Left cardiac atrium (tissue), 4 donors: ENCODE results near the gene HMOX2. TPM values are rescaled to one million over a fixed set of nuclear protein-coding genes. Genes with fewer than 3 reads are reported as not detected.

Experiments
- ATAC-seq, 2 donors: fragments of 200-7000 bp; cut with Tn5 transposase; one replicate each; pipeline ENCODE4 v1.9.1; 2020; ENCODE audit warnings: mild to moderate bottlenecking in 2 of 2, moderate library complexity in 2 of 2
- DNase-seq: peaks from one replicate; pipeline ENCODE4 v3.0.0-alpha.2; 2020
- intact Hi-C, 2 donors: fragments of 100-400 bp; cut with DNase I; formaldehyde crosslinking; loops; one replicate each; pipeline versions ENCODE4 v1.14.1 to v1.15.1; 2022 to 2023
- total RNA-seq, 2 donors: library from RNA; stranded (reverse); fragmentation: NEBNext Ultra II Directional; extraction: Animal tissue kit (Norgen Biotek cat#: 25700); gene quantifications; one replicate each; pipeline ENCODE4 v1.2.1, GENCODE V29; 2021
- donor health status: DM: no; HTN: yes; CAD: no.
- donor health status: DM: no; HTN: yes; CAD: no; lungs with severe emphysema.
- donor health status: DM: yes; HTN: yes; CAD: no.
- donor health status: Dilated cardiomyopathy.

The HMOX2 gene
- total RNA-seq, 2 donors from 2014 or later: 65.3 to 92.0 TPM

DNA sequence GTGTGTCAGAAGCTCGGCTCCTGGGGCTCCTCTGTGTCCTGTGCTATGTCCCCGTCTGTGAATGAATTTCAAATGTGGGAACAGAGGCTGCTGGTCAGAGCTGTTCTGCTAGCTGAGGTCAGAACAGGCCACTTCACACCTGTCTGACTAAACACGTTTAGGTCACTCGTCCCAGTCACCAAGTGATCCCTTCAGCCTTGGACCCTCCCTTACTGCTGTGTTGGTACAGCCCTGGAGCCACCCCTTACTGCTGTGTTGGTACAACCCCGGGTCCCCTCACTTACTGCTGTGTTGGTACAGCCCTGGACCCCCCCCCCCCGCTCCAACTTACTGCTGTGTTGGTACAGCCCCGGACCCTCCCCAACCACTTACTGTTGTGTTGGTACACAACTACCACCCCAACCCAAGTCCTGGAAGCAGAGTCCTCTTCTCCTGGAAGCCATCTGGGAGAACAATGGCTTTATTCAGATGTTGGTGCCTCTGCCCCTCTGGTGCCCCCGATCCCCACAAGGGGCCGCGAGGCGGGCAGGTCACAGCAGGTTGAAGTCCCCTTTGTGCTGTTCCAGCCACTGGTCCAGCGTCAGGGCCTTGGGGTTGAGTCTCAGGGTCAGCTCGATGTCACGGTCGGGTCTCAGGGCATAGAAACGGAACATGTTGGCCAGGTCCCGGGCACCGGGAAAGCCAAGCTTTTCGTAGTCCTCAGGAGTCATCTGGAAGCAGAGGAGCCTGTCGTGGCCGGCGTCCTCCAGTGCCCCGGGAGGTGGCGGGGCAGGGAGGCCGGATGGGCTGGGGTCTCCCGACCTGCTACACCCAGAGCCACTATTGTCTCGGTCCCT lies 14.7 kb upstream of the HMOX2 start:
- ATAC-seq (no peak), DNase-seq (no peak)
- intact Hi-C loops: no loop called here

DNA sequence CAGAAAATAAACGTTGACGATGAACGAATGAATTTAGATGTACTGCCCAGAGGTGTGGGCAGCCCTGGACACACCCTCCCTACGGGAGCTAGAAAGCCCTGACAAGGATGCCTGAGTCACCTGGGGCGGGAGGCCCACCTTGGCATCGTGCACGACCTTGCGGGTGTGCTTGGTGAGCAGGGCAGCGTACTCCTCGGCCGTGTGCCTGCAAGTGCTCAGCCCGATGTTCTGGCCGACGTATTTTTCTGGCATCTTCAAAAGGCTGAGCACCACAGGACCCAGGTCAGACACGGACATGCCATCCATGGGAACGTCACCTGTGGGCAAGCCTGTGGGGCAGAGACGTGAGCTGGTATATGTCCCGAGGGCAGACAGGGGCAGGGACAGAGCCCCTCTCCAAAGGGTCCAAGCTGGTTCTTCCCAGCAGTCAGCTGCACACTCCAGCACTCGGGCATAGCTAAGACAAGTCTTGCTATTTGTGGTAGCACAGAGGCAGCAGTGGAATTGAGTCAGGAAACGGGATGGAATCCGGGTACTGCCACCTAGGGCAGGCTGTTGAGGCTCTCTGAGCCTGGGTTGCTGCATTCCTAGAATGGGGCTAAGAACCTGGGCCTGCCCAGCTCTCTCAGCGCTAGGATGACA lies 12.6 kb upstream of the HMOX2 start:
- intact Hi-C loops: no loop called here
- ATAC-seq: no peak
- DNase-seq: no peak

DNA sequence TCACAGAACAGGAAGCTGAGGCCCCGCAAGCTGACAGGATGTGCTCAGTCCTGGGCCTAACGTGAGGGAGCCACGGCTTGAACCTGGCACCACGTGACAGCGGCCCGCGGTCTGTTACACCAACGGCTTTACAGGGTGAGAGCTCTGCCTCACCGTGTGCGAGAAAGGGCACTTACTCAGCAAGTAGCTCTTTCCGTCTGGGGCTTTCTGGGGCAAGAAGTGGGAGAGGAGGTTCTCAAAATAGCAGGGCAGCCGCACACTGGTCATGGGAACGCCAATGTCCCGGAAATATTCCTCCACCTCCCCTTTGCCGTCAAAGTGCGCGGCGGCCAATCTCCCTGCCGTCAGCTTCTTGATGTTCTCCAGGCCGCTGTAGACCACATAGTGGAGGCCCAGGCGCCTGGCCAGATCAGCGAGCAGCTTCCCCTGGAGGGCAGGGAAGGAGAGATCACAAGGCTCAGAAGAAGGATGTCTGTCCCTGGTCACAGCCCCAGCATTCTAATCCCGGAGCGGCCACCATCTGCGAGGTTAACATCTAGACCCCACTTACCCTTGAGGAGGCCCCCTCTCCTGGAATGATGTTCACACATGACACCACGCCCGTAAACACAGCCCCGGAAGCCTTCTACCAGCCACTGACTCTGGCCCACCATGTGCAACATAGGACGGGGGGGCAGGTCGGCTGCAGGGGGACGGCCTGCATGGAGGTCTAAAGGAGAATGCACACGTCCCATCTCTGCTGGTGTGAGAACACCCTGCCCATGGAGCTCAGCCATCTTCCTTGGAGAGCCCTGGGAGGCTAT lies 10.0 kb upstream of the HMOX2 start:
- DNase-seq (no peak), ATAC-seq (peak; percentile 40 to 64)
- intact Hi-C loops: no loop called here

DNA sequence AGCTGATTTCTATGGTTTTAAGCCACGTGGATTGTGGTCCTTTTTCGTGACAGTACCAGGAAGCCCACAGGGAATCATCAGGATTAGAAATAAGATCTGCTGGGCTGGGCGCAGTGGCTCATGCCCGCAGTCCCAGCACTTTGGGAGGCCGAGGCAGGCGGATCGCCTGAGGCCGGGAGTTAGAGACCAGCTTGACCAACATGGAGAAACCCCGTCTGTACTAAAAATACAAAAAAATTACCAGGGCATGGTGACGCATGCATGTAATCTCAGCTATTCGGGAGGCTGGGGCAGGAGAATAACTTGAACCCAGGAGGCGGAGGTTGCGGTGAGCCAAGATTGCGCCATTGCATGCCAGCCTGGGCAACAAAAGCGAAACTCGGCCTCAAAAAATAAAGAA lies 8.3 kb upstream of the HMOX2 start:
- intact Hi-C loops: no loop called here
- no peak for DNase-seq
- ATAC-seq: no peak

DNA sequence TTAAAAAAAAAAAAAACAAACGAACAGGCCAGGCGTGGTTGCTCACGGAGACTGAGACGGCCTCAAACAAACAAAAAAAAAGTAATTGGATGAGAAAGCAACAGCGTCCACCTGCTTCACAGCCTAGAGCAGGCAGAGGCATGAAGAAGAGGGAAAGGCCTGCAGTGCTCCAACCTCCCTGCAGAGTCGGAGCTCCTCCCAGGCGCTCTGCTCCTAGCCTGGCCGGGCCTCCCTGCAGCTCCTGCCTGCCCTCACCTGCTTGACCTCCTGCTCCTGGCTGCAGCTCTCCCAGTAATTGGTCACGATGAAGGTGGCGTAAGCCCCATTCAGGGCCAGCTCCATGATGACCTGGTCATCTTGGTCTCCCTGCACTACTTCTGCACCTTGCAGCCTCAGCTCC lies 7.2 kb upstream of the HMOX2 start:
- no peak for DNase-seq

DNA sequence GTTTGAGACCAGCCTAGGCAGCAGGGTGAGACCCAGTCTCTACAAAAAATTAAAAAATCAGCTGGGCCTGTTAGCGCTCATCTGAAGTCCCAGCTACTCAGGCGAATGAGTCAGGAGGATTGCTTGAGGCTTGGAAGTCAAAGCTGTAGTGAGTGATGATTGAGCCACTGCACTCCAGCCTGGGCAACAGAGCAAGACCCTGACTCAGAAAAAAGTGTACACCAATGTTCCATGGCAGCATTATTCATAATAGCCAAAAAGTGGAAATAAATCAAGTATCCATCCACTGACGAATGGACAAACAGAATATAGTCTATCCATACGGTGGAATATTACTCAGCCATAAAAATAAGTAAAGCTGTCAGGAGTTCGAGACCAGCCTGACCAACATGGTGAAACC lies 4.3 kb upstream of the HMOX2 start:
- intact Hi-C loops: no loop called here
- ATAC-seq (no peak), DNase-seq (no peak)

More for the DNA sequence above, 7.2 kb upstream of the HMOX2 start:
- intact Hi-C loops: no loop called here
- no peak for ATAC-seq

DNA sequence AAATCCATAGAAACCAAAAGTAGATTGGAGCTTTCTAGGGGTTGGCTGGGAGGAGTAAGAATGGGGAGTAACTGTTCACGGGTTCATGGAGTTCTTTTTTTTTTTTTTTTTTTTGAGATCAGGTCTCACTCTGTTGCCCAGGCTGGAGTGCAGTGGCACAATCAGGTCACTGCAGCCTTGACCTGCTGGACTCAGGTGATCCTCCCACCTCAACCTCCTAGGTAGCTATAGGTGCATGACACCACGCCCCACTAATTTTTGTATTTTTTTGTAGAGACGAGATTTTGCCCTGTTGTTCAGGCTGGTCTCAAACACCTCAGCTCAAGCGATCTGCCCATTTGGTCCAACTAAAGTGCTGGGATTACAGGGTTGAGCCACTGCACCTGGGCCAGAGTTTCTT lies 3.3 kb upstream of the HMOX2 start:
- ATAC-seq (no peak), DNase-seq (no peak)
- intact Hi-C loops: no loop called here

DNA sequence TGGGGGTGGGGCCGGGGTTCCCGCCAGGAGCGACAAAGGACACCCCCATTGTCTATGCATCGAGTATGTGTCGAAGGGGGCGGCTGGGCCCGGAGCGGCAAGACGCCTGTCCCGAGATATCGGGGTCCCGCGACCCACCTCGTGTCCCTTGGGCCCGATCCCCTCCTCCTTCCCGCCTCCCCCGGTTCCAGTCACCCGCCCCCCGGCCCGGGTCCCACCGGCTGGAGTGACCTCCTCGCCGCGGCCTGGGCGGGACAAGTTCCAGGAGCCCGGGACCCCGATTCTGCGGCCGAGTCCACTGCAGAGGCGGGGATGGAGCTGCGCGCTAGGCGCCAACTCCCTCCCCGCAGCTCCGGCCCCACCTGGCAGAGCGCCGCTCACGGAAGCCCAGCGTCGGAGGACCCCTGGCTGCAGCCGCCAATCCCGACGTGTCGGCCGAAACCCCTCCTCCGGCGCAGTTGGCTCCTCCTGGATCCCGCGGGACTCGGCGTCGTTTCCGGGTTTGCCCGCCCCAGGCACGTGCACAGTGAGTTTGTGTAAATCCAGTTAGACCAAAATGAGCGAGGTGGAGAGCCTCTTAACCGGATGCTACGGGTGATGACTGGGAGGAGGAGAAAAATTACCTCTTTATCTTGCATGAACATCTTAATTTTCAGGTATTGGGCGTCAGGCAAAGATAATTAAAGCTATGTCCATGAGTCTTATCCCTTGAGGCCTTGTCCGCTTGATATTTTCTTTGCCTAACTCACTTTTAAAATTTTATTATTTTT lies 1.8 kb upstream of the HMOX2 start, which contains the start of gene NMRAL1:
Gene NMRAL1, minus strand, starts transcription at position 434 of the 770 bp plus-strand sequence. CDS start 493 bp downstream, outside the sequence.
- peak; percentile 56 to 65 for ATAC-seq
- intact Hi-C loops: no loop called here
- DNase-seq: peak; percentile 91

DNA sequence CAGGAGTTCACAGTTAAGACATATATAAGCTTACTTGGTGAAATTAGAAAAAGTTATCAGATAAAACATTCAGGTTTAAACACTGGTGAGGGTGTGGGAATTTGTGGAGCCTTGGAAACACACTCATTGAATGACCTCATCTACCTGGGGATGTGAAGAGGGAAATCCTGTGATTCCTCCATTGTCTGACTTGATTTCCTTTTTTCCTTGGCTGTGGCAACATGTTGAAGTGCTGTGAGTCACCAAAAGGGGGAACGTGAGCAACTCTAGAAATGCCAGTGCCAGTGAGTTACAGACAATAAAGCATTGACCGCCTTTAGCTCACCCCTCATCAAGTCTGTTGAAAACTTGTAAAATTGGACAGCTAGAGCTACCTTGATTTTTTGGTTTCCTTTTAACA lies 1.8 kb downstream of the HMOX2 start:
- intact Hi-C loops: no loop called here

DNA sequence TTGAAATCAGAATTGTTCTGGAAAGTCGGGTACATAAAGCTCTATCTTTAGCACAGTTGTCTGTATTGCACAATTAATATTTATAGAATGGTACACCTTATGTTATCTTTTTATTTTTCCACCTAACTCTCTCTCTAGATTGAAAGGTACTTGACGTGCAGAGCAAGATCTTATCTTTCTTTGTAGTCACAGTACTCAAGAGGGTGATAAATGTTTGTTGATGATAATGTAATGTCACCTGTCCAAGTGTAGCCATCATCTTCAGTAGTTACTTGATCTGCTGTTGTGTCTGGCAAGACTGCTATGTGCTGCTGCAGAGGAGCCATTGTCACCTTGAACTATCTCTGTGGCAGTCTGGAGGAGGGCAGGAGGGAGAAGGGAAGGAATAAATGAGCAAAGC lies 5.3 kb downstream of the HMOX2 start:
- intact Hi-C loops: no loop called here
- DNase-seq: no peak
- no peak for ATAC-seq

More for the DNA sequence above, 1.8 kb downstream of the HMOX2 start:
- ATAC-seq (no peak), DNase-seq (no peak)

DNA sequence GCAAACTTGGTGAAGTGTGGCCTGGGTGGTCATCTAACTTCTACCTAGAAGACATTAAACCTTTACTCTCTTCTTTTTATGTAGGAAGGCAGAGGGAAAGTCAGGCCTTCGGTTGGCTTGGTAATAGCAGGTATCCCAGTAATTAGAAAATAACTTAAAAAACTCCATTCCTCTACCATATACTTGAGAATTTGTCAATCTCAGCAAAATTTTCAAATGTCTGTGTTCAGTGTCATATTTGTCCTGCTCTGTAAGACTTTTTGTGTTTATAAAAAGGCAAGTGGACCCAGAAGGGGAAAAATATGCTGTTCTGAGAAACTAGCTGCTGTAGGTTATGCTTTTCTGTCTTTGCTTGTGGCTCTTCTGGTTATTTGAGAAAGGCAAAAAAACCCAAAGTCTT lies 5.8 kb downstream of the HMOX2 start:
- no peak for DNase-seq
- intact Hi-C loops: no loop called here
- ATAC-seq: no peak

DNA sequence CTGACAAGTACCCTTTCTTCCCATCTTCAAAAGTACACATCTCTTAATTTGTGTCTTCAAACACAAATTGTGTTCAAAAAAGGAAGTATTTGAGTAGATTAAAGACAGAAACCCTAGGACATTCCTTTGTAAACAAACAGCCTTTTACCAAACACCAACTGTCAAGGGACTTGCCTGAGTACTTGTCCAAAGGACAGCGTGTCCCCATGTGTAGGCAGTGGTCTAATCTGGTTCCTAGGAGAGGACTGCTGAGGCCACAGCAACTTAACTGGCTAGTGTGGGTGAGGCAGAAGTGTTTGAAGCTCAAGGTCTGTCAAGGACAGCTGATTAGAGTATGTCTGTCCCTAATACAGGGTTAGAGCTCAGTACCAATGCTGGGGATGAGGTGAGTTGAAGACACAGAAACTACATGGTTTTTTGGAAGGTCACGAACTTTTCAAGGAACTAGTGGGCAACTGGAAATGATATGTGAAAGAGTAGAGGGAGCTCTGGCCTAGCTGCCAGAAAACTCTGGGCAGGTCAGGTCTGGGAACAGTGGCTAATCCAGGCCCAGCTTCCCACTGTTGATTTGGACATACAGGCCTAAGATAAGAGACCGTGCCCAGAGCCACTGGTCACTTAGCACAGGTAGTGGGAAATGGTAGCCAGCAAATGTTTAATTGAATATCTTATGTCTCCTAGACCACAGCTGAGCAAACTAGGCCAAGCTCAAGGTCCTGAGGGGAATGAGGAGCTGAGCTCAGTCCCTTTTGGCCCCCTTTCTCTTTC lies 10.1 kb downstream of the HMOX2 start:
- DNase-seq: peak; percentile 53
- intact Hi-C loops: no loop called here
- peak; percentile 89 to 90 for ATAC-seq

DNA sequence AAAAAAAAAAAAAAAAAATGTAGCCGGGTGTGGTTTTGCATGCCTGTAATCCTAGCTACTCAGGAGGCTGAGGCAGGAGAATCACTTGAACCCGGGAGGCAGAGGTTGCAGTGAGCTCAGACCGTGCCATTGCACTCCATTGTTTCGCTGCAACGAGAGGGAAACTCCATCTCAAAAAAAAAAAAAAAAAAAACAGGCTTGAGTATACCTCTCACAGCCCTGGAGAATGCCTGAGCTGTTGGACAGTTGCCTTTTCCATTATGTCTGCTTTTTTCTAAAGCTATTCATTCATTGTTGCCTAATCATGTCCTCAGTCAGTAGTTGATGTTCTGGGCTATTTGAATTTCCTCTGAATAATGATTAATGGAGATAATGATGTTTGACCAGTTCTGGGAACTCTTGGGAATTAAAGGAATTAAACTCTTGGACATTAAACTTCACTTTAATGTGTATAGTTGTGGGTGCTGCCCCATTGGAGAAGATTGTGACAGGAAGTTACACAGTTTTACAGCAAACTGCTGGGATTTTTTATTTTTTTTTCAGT lies 11.8 kb downstream of the HMOX2 start:
- intact Hi-C loops: no loop called here
- DNase-seq (no peak), ATAC-seq (no peak)

DNA sequence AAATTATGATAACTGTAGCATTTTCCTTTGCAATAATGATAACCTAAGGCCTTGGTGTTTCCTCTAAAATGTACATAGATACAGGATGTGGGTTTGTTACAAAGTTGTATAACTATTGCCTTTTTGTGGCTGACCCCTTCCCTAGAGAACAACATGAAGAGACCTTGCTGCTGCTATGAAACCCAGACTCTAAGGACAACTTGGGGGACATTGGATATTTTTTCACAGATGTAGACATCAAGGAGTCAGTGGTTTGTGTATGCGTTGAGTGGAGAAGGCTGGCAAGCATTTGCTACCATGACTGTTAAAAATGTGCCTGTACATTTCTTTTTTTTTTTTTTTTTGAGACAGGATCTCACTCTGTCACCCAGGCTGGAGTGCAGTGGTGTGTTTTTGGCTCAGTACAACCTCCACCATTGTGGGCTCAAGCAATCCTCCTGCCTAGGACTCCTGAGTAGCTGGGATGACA lies 12.3 kb downstream of the HMOX2 start:
- no peak for ATAC-seq
- DNase-seq: no peak
- intact Hi-C loops: no loop called here

DNA sequence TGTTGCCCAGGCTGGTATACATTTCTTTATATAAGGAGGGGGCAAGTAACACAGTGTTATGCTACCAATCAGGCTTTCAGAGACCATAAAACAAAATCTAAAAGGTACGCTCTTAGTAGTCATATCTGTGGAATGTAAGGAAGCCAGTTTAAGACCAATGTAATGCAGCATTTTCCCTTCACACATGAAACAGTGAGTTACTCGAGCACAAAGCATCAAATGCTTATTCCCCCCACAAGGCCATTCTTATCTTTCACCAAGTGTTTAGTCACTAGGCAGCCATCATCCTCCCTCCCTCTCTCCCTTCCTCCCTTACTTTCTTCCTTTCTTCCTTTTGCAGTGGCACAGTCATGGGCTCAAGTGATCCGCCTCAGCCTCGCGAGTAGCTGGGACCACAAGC lies 12.8 kb downstream of the HMOX2 start:
- DNase-seq (no peak), ATAC-seq (no peak)
- intact Hi-C loops: no loop called here

DNA sequence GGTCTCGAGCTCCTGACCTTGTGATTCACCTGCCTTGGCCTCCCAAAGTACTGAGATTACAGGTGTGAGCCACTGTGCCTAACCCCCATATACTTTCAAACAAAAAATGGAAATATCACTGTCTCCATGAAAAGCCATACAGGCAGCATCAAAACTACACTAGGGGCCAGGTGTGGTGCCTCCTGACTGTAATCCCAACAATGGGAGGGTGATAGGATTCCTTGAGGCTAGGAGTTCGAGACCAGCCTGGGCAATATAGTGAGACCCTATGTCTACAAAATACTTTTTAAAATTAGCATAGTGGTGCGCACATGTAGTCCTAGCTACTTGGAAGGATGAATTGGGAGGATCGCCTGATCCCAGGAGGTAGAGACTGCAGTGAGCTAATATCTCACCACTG lies 15.7 kb downstream of the HMOX2 start:
- intact Hi-C loops: no loop called here
- DNase-seq (no peak), ATAC-seq (no peak)

DNA sequence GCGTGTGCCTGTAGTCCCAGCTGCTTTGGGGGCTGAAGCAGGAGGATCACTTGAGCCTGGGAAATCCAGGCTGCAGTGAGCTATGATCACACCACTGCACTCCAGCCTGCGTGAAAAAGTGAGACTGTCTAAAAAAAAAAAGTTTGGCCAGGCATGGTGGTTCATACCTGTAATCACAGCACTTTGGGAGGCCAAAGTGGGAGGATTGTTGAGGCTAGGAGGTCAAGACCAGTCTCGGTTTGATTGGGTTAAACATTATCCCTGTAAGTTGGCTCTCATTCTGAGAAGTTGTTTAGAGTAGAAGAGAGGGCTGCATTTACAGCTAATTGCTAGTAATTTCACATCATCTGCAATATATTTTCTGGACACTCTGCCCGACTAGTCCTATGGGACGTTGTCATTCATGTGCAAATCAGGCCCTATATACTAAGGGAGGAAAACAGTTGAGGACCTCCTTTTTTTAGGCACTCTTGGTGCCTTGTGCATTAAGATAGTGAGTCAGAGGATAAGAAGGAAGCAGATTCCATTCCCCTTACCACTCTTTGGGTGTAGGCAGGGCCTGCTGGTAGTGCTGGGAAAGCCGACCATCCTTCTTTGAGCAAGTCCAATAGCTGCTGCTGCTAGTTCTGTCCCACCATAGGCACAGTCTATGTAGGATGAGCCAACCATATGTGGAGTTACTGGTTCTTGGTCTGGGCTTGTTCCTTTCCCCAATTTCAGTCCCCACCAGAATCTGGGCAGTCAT lies 18.7 kb downstream of the HMOX2 start:
- intact Hi-C loops: no loop called here
- ATAC-seq (peak in 1 of 2 donors; percentile 60), DNase-seq (no peak)
